HepG2 (cell line): ENCODE results near the gene HSD17B2. TPM values are rescaled to one million over a fixed set of nuclear protein-coding genes. Genes with fewer than 3 reads are reported as not detected.

Experiments
- BORCS8-MEF2B ChIP-seq: sonication (generic); formaldehyde crosslinking; IDR thresholded peaks from 2 replicates; pipeline ENCODE4 v1.8.0; 2022; ENCODE audit warnings: mild to moderate bottlenecking, missing genetic modification reagents
- FIP1L1 ChIP-seq: fragments of 200-400 bp; formaldehyde crosslinking; IDR thresholded peaks from 2 replicates; pipeline ENCODE4 v1.6.1; 2018; ENCODE audit warnings: low read depth, mild to moderate bottlenecking, low read length, moderate library complexity, borderline replicate concordance; ENCODE audit not compliant: insufficient read depth
- FOXP4 ChIP-seq: sonication (generic); formaldehyde crosslinking; IDR thresholded peaks from 2 replicates; pipeline ENCODE4 v1.4.0; 2020; ENCODE audit warnings: missing genetic modification reagents
- GPBP1L1 ChIP-seq: sonication (generic); formaldehyde crosslinking; IDR thresholded peaks from 2 replicates; pipeline ENCODE4 v1.5.0; 2020; ENCODE audit warnings: mild to moderate bottlenecking, missing genetic modification reagents
- HNRNPLL ChIP-seq: fragments of 200-400 bp; formaldehyde crosslinking; IDR thresholded peaks from 2 replicates; pipeline ENCODE4 v1.6.1; 2017; ENCODE audit warnings: mild to moderate bottlenecking, low read depth, low read length; ENCODE audit not compliant: poor library complexity, severe bottlenecking
- ISL2 ChIP-seq: sonication (generic); formaldehyde crosslinking; IDR thresholded peaks from 2 replicates; pipeline ENCODE4 v1.5.0; 2020; ENCODE audit warnings: missing genetic modification reagents
- MAX ChIP-seq: IDR thresholded peaks from 2 replicates; pipeline ENCODE4 v1.6.1; 2012; ENCODE audit warnings: inconsistent platforms
- NCOA1 ChIP-seq: sonication (generic); formaldehyde crosslinking; IDR thresholded peaks from 2 replicates; pipeline ENCODE4 v1.9.0; 2021; ENCODE audit warnings: missing genetic modification reagents
- SIX1 ChIP-seq: sonication (generic); formaldehyde crosslinking; IDR thresholded peaks from 2 replicates; pipeline ENCODE4 v1.4.0; 2020; ENCODE audit warnings: missing genetic modification reagents, borderline replicate concordance
- SPEN ChIP-seq: sonication (generic); formaldehyde crosslinking; IDR thresholded peaks from 2 replicates; pipeline ENCODE4 v1.5.1; 2020; ENCODE audit warnings: low read depth, mild to moderate bottlenecking, missing genetic modification reagents
- SSRP1 ChIP-seq: IDR thresholded peaks from 2 replicates; pipeline ENCODE4 v1.6.1; 2016; ENCODE audit warnings: control low read depth
- TIGD3 ChIP-seq: sonication (generic); formaldehyde crosslinking; IDR thresholded peaks from 2 replicates; pipeline ENCODE4 v1.5.1; 2020; ENCODE audit warnings: mild to moderate bottlenecking, missing genetic modification reagents, borderline replicate concordance
- ZBTB40 ChIP-seq, 2 experiments: fragments of 450-650 bp in 1 of 2; sonication (generic) in 1 of 2; formaldehyde crosslinking in 1 of 2; IDR thresholded peaks; 2 replicates each; pipeline versions ENCODE4 v1.6.1 to v1.8.0; 2016 to 2022; ENCODE audit warnings: antibody characterized with exemption in 1 of 2, mild to moderate bottlenecking in 1 of 2, missing genetic modification reagents in 1 of 2
- ZEB1 ChIP-seq: IDR thresholded peaks from 2 replicates; pipeline ENCODE4 v1.6.1; 2012; ENCODE audit warnings: mild to moderate bottlenecking, low read depth, inconsistent platforms; ENCODE audit not compliant: insufficient replicate concordance
- ZSCAN31 ChIP-seq: sonication (generic); formaldehyde crosslinking; IDR thresholded peaks from 2 replicates; pipeline ENCODE4 v1.5.0; 2020; ENCODE audit warnings: low read depth, mild to moderate bottlenecking, missing genetic modification reagents
- polyA plus RNA-seq, 8 experiments: library from polyadenylated mRNA; depleted of rRNA in 3 of 8; stranded (reverse) in 7 of 8; unstranded in 1 of 8; fragments of >200 nt; fragmentation: Illumina TruSeq in 4 of 8; extraction: Trizol in 4 of 8; gene quantifications; 2 replicates each; pipeline versions ENCODE4 v1.2.1 to v1.2.3, GENCODE V29; 2011 to 2016; ENCODE audit warnings: low read depth in 4 of 8, missing spikeins in 1 of 8, mixed read lengths in 1 of 8; ENCODE audit not compliant: insufficient read depth in 1 of 8
- total RNA-seq, 5 experiments: library from RNA; depleted of rRNA; stranded (reverse); fragments of >200 nt; fragmentation: Illumina TruSeq; extraction: Trizol; gene quantifications; 2 replicates each; pipeline ENCODE4 v1.2.3, GENCODE V29; 2016; ENCODE audit warnings: low read depth in 1 of 5

Gene HSD17B2
- total and polyA plus RNA-seq, 2 of the 13 experiments (the other 11 are each of a cell fraction or from before 2014, with no cell fraction given): 26.3 to 69.3 TPM

GRCh38 chr16:82083710-82084353 lies 48.8 kb downstream of the HSD17B2 start (continued):
- TF ChIP-seq ZBTB40 (IDR thresholded peaks at IDR 0.05): no peak
- no peak for TF ChIP-seq ZBTB40 (CRISPR knock-in tag; IDR thresholded peaks at IDR 0.05)
- no peak for TF ChIP-seq ZEB1
- no peak for TF ChIP-seq BORCS8-MEF2B (CRISPR knock-in tag)
- TF ChIP-seq FIP1L1: no peak
- no peak for TF ChIP-seq HNRNPLL
- TF ChIP-seq NCOA1: no peak
- TF ChIP-seq GPBP1L1 (CRISPR knock-in tag): no peak
- TF ChIP-seq SSRP1 (CRISPR knock-in tag): no peak
- TF ChIP-seq ISL2 (CRISPR knock-in tag): no peak; the same call in 1 of the 2 replicates
- no peak for TF ChIP-seq ZSCAN31 (CRISPR knock-in tag)
- no peak for TF ChIP-seq MAX
- peak; percentile 86 for TF ChIP-seq FOXP4 (CRISPR knock-in tag)
- TF ChIP-seq SPEN (CRISPR knock-in tag): no peak
- TF ChIP-seq SIX1 (CRISPR knock-in tag): no peak
- TF ChIP-seq TIGD3: no peak
